Smooth muscle cell of the brain vasculature (primary cell): Measurements from ENCODE around the gene SUSD3.
"Not testable (repeated sequence)": the region's sequence is repeated elsewhere in the genome, so short reads cannot be mapped to it uniquely, and the experiment has no call there.

Source experiments
- DNase-seq: peaks from one replicate; pipeline ENCODE4 v3.0.0-alpha.2; 2012; ENCODE audit warnings: low read depth, low spot score

SUSD3 gene

DNA sequence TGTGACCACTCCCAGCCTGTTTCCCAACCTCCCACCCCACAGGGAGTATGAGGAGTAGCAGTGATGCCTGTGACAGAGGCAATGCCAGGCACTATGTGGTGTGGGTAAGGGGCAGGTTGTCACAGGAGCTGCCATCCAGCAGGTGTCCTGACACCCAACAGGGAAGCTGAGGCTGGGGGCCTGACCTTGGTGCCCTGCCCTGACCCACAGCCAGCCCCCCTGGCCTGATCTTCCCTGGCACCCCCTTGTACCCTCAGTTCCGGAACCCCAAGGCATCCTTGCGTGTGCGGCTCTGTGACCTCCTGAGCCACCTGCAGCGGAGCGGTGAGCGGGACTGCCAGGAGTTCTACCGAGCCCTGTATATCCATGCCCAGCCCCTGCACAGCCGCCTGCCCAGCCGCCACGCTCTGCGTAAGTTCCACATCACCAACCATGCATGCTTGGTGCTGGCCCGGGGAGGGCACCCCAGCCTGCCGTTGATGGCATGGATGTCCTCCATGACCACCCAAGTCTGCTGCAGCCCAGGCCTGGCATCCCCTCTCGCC is 51.9 kb downstream of the SUSD3 start:
- DNase-seq = no peak

DNA sequence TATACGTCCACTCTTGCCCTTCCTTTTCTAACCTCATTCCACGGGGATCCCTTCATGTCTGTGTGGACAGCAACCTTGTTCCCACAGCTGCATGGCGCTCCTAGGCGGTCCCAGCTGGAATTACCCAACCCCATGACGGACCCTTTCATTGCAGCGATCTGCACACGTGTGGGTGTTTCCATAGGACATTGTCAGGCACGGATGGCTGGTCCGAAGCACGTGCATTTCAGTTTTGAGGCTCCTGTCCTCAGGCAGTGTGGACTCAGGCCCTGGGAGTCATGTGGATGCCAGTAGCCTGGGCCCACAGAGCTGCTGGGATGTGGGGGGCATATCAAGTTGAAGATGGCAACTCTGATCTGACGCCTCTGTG is 52.5 kb downstream of the SUSD3 start:
- no peak for DNase-seq

DNA sequence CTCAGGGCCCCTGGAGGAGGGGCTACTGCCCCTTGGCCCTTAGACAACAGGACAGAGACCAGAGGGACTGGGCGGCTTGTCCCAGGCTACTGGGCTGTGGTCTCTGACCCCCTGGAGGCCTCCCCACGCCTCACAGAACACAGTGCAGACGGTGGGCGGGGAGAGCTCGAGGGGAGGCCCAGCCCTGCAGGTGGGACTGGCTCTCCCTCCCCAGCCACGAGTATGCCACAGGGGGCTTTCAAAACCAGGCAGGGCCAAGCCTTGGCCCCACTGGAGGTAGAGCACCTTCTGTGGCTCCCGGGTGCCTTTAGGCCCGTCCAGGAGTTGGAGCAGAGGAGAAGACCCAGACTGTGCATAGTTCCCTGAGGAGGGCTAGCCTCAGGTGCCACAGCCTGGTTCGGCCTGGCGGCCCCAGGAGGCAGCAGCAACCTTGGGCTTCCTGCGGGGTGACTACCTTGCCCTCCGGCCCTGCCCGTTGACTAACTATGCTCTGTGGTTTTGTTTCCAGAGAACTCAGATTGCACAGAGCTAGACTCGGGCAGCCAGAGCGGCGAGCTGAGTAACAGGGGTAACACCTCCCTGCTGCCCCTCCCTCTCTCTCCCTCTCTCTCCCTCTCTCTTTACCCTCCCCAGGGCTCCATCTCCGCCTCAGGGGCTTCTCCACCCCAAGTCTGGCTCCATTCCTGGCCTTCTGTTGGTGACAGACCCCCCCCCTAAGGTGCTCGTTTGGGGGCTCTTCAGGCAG is 53.0 kb downstream of the SUSD3 start:
- no peak for DNase-seq

DNA sequence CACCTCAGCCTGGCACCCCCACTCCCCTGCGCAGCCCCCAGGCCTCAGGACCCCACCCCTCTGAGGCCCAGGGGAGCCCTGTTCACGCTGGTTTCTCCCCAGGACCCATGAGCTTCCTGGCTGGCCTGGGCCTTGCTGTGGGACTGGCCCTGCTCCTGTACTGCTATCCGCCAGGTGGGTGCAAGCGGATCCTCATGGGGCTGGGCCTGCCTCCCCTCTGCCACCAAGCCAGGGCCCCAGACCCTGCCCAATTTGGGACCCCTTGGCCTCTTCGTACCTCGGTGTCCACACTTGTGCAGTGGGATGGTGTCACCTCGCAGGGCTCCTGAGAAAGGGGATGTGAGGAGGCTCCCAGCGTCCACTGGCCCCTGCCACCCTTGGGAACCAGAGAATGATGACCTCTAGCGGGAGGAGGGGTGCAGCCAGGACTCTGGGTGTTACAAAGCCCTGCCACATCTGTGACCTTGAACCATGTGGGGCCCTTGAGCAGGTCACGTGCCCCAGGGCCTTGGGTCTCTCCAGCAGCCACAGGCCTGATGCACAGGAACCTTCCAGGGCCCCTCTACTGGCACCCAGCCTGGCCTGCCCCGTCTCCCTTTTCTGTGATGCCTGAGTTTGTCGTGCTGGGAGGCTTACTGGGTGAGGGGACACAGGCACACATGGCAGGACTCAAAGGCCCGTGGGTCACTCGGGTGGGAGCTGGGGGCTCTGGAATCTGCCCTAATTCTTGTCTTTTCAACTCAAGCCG is 53.8 kb downstream of the SUSD3 start:
- no peak for DNase-seq

DNA sequence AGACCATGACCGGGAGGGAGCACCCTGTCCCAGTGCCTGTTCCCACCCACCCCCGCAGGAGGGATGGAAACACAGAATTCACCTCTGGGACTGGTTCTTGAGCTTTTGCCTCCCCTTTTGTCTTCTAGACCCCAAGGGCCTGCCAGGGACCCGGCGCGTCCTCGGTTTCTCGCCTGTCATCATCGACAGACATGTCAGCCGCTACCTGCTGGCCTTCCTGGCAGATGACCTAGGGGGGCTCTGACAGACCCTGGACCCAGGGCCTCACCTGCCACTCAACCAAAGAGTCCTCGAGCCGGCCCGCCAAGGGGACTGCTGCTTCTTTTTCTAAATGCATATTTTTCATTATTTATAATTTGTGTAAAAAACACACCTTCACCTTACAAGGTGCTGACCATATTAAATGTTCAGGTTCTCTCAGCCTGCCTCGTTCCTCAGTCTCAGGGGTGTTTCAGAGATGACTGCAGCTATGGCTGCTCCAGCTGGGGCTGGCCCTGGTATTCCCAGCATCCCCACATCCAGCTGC is 54.4 kb downstream of the SUSD3 start:
- no peak for DNase-seq

DNA sequence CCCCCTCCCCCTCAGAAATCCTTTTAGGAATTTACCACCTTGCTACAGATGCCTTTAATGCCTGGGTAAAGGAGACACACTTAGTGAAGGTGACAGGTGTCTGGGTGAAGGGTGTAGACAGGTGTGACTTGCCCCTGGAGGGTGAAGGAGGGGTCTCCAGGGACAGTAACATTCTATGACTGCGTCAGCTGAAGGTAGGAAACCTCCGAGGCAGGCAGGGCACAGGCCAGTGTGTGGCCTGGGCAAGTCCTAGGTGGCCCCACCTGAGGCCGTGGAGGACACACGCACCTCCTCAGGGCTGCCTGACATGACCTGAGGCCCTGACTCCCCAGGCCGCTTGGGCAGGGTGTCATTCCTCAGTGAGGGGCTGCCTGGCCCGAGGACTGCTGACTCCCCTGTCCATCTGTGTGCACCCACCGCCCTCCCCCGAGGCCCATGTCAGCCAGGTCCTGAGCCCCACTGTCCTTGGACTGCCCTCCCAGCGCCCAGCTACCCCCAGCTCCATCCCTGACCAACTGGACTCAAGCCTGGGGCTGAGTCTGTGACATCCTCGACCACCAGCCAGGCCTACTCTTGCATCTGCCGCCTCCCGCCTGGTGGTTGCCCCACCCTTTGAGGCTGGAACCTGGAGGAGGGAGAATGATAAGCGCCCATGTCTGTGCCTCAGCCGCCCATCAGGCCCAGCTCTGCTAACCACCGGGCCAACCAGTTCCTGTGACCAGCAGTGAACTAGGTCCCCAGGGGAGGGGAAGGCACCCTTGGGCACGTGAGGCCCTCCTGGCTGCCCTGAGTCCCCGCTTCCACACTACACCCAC is 55.9 kb downstream of the SUSD3 start:
- no peak for DNase-seq

DNA sequence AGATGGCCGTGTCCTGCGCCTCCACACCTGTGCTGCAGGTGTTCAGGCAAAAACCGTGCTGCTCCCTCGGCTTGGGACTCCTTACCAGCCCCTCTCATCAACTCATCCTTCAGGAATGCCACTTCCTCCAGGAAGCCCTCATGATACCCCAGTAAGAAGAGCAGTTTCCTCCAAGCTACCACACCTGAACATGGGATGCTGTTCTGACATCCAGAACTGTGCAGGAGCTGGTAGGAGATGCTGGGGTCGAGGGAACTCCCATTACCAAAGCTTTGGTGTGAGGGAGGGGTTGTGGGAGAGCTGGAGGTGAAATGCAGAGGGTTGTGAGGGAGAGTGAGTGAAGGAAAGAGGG is 56.5 kb downstream of the SUSD3 start:
- no peak for DNase-seq

DNA sequence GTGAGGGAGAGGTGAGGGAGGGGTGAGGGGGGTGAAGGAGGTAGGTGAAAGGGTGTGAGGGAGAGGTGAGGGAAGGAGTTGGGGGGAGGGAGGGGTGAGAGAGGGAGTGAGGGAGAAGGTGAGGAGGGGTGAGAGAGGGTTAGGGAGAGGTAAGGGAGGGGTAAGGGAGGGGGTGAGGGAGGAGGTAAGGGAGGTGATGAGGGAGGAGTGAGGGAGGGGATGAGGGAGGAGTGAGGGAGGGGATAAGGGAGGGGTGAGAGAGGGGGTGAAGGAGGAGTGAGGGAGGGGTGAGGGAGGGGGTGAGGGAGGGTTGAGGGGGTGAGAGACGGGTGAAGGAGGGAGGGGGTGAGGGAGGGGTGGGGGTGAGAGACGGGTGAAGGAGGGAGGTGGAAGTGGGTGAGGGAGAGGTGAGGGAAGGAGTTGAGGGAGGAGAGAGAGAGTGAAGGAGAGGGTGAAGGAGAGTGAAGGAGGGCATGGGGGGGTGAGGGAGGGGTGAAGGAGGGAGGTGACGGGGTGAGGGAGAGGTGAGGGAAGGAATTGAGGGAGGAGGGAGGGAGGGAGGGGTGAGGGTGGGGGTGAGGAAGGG is 57.1 kb downstream of the SUSD3 start:
- DNase-seq = no peak

DNA sequence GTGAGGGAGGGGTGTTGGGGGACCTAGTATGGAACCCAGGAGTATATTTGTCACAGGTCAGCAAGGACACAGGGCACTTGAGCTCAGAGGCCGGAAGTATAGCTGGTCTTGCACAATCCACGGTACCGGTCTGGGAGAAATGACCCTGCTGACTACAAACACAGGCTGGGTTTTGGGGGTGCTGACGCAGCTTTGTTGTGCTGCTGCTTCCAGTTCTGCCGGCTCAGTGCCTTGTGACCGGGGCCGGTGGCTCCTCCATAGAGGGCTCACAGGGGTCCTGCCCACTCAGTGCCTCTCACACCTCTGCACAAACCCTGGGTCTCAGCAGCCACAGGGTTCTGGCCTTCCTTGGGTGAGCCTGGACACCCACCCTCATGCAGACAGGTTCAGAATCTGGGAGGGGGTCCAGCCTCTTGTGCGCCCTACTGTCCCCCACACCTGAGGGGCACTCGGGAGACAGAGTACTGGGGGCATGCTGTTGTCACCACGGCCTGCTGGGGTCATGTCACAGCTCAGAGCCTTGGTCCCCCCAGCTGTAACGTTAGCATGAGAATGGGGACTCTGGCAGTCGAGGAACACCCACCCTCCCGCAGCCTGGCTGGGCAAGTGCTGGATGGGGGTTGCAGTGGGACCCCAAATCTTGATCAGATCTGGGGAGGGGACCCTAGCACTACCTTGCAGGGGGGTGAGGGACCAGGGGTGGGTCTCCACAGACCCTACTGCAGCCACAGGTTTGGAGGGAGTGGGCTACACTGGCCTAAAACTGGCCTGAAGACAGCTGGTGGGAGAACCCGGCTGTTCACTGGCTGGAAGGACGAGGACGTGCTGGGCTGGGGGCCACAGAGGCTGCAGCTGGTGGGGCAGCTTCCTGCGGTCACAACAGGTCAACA is 57.8 kb downstream of the SUSD3 start:
- no peak for DNase-seq

DNA sequence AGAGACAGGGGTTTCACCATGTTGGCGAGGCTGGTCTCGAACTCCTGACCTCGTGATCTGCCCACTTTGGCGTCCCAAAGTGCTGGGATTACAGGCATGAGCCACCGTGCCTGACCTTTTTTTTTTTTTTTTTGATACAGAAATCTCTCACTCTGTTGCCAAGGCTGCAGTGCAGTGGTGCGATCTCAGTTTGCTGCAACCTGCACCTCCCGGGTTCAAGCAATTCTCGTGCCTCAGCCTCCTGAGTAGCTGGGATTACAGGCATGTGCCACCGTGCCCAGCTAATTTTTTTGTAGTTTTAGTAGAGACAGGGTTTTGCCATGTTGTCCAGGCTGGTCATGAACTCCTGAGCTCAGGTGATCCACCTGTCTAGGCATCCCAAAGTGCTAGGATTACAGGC is 59.0 kb downstream of the SUSD3 start:
- not testable (repeated sequence) for DNase-seq

DNA sequence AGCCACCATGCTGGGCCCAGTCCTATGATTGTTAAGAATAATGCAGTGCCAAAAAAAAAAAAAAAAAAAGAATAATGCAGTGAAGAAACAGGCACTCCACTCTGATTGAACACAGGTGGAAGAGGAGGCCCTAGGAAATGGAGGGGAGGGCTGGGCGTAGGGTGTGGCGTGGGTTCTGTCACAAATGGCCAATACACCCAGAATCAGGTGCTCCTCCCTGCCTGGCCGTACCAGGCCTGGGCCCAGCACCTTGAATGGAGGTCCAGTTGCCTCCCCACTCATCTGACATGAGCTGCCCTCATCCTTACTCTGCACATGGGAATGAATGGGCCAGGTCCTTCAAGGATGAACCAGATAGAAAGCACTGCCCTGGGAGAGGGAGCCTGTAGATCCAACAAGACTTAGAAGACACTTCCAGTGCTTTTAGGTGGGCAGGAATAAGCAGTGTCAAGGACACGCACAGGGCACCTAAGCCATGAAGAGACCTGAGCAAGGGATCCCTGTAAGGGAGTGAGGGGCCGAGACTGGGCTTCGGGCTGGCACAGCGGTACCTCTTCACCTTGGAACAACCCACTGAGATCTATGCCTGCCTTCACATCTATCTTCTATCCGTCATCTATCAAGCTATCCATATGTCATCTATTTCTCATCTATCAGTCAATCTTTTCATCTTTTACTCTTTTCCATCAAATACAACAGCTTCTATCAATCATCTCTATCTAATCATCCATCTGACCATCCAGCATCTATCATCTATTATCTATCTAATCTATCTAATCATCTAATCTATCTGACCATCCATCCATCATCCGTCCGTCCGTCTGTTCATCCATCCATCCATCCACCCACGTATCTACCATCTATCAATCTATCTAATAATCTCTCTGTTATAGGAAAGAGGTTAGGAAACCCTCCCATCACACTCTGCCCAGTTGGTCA is 59.7 kb downstream of the SUSD3 start:
- DNase-seq = no peak

DNA sequence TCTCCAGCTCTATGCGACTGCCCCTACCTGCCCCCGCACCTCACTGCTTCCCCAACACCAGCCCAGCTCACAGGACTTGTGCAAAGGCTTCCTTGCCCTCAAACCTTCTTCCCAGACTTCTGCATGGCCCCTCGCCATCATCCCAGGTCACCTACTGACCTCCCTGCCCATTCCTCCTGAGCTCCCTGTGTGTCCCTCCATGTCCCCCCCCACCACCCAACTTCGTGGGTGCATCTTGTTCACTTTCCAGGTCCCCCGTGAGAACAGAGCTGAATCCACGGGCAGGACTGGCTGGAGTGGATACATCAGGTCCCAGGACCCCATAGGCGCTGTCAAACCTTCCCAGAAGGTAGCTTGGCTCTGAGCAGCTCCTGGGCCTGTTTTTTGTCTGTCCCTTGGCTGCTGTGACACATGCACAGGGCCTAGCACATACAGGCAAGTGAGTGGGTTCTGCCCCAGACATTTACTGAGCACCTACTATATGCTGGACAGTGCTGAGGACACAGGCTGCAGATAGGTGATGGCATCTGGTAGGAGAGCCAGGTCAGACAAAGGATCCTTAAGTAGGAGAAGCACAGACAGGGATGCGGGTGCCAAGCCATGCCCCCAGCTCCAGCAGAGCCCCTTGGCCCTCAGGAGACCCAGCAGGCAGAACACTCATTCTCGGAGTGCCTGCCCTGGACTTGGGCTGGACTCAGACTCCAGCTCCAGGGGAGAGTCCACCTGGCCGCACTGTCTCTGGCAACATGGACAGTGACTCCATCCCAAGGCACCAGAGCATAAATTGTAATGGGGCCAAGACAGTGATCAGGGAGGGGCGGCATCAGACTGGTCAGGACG is 60.6 kb downstream of the SUSD3 start:
- DNase-seq = no peak

DNA sequence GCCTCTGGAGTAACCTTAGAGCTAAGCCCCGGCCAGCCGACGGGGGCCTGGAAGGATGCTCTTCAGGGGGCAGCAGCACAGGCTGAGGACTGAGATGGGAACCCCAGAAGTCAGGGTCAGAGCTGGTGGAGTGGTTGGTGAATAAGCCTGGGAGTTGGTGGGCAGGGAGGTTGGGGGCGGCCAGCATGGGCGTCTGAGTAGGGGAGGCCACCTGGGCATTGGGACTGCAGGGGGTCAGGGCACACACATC is 61.1 kb downstream of the SUSD3 start:
- DNase-seq = no peak

DNA sequence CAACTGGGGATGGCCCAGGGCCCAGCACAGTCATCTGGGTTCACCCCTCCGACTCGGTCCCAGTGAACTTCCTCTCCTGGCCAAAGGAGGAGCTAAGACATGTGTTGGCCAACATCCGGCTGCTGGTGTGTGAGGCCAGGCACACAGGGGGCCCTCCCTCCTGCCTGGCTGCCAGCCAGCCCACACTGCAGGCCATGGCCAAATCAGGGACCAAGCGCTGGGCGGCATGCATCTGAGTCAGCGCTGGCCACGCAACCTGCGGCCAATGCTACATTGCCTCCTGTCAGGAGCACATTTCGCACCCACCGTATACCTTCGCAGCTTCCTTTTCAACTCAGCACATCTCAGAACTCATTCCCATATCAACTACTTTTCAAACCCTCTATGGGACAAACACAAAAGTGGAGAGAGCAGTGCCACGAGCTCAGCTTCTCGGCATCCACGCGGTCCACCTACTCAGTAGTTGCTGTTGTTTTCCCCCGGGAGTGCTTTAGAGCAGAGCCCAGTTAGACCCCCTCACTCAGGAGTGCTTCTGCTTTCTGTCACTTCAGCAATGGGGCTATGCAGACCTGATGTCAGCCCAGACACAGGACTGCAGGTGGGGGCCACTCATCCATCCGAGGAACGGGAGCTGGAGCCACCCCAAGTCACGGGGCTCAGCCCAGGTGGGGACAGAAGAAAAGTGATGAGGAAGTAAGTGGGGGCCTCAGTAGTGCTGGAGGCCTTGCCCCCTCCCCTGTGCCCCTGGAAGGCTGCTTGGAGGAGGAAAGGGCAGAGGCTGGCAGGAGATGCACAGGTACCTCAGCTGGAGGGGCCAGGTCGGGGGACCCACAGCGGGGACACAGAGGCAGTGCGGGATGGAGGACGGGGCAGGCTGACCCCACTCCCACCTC is 61.7 kb downstream of the SUSD3 start:
- DNase-seq = peak; percentile 64

DNA sequence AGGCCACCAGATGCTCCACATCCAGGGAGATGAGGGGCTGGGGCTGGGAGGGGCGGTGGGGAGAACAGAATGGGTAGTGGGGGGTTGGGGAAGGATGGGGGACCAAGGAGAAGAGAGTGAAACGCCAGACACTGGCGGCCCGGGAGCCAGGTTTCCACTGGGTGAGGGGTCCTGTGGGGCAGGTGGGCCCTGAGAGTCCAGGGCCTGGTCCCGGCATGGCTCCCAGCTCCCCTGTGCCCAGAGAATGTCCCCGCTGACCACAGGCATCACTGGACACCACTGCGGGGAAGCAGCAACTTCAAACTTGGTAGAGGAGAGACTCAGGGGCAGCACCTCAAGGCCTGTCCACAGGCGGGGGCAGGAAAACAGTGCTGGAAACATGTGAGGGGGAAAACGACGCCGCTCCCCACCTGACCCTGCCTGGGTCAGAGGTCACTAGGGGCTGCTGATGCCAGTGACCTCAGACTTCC is 62.4 kb downstream of the SUSD3 start:
- no peak for DNase-seq

DNA sequence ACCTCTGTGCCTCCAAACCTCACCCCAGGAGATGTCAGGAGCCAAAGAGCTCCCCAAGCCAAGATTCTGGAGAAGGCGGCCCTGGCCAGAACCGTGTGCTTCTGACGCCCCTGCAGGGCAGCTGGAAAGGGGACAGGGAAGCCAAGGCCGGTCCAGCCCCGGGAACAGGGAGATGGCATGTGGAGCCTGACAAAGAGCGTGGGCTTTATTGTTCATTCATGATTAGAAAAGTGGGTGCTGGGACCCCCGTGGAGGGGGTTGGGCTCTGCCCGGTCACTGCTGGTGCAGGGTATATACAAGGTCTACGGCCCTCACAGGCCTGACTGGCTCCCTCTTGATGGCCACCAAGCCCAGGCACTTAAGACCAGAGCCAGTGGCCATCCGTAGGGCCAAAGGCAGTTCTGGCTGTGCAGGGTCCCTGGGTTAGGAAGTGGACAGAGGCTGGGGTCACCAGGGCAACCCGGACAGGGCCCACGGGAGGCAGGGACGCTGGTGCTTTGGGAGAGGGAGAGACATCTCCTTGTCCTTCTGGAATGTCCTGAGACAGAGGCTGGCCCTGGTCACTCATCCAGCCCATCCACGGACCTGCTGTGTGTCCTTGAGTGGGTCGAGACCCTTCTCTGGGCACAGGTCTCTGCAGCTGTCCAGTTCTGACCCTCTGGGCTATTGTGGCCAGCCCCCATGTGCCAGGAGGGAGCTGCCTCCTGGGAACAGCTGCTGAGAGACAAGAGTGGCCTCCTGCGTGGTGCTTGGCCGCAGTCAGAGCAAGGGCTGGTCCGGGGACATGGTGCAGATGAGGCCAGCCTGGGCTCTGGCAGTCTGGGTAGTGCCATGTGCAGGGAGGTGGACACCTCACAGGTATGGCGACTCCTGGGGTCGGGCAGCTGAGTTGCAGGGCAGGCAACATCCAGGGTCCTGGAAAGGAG is 63.1 kb downstream of the SUSD3 start:
- DNase-seq = no peak
